T-helper 2 cell treated with Interferon-gamma antibody and Interleukin-4, amounts not matched to agents 100 ng/mL and 5 ng/mL, for 36 hours (primary cell): ENCODE data around the gene TNNT3. TPM values are rescaled to one million over a fixed set of nuclear protein-coding genes. Genes with fewer than 3 reads are reported as not detected.

ENCODE experiments used
- intact Hi-C: fragments of 100-400 bp; cut with micrococcal nuclease; formaldehyde crosslinking; loops from one replicate; pipeline ENCODE4 v1.15.1; 2023
- total RNA-seq: library from RNA; stranded (reverse); gene quantifications from 2 replicates; pipeline ENCODE4 v1.2.3, GENCODE V29; 2022

Gene TNNT3
- total RNA-seq, 1 donor from 2014 or later, result 7.3 TPM

DNA sequence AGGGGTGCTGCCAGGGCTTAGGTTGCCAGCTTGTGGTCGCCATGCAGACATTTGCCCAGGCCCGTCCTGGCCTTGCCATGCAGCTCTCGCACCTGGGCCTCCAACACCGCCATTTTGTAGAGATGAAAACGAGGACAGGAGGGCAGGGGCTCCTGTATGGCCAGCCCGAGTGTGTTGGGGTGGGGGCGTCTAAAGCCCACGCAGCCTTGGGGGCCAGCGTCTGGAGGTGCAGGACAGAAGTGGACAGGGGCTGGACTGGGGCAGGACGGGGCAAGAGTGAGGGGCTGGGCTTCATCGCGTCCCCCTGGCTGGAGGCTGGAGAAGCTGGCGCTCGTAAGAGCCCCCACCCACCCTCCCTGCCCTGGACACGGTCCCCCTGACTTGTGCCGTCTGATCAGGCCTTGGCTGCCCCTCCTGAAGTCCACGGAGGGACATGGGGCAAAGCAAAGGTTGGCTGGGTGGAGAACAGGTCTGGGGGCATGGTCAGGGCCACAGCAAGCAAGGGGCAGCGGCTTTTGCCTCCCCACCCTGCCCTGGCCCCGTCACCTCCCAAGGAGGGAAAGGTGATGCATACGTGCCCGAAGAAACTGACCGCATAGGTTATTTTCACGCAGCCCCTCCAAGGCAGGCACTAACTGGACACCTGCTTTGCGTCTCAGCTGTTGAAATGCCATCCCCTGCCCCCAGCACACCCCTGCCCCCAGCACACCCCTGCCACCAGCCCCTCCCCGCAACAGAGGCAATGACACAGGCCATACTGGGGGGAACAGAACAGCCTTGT lies 815 bp downstream of the TNNT3 start:
- intact Hi-C loops, result no loop called here

DNA sequence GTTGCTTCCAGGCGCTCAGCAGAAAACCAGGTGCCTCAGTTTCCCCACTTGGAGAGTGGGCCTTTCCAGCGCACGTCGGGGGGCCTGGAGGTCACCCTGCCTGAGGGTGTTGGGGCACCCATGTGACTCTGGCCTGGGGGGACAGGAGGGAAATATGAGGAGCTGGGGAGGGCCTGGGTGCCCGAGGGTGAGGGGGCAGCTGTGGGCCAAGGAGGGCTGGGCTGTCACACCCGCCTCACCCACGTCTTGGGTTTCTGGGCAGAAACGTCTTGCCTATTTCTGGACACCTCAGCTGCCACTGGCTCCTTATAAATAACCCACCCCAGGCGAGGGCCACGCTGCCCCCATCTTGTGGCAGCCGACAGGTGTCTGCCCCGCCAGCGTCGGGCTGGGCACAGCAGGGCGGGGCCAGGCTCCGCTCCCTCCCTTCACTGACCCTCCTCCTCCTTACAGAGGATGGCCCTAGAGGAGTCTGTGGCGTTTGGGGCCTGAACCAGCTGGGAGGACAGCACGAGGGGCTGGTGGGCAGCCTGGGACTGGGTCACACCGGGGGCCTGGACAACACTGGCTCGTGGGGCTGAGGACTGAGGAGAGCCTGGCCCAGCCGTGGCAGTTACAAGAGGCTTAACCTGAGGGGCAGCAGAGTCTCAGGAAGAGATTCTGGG lies 1.5 kb downstream of the TNNT3 start:
- intact Hi-C loops, result no loop called here

DNA sequence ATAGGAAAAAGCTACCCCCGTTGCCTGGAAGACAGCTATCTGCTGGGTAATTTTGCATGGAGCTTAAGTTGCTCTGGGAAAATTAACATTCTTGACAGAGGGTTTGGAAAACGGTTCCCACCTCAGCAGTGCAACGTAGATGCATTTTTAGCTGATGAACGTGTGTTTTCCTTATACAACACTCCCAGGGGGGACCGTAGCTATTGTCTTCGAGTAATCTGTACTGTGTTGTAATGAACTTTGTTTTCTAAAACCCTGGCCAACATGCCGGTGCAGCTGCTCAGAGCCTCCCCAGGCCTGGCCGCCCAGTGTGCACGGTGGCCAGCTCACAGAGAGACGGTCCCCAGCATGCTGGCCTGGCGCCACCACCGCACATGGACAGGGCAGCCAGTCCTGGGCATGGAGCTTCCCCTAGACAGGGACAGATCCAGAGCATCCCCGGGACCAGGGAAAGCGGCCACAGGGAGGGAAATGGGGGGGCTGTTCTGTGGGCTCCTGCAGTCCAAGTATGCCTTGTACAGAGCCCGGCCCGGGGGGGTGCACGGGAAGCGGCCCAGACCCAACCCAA lies 2.2 kb downstream of the TNNT3 start:
- intact Hi-C loops, result no loop called here

DNA sequence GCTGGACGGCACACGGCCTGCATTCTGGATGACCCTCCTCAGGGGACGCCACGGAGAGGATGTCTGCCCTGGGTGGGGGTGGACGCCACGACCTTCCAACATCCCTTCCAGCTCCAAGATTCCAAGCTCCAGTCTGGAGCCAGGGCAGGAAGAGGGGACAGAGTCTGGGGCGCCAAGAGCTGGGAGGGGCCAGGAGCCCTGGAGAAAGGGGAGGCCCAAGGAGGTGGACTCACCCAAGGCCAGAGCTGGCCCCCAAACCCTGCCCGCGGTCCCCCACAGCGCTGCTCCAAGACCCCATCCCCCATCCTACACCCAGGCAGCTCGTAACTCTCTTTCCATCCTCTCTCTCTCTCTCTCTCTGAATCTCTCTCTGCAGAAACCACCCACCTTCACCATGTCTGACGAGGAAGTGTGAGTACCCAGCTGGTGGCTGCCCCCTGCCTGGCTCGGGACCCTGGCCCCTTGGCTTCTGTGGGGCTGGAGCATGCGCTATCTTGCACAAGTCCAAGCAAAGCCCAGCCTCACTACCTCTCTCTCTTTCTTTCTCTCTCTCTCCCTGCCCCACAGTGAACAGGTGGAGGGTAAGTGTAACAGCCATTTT lies 3.1 kb downstream of the TNNT3 start:
- intact Hi-C loops, result no loop called here

DNA sequence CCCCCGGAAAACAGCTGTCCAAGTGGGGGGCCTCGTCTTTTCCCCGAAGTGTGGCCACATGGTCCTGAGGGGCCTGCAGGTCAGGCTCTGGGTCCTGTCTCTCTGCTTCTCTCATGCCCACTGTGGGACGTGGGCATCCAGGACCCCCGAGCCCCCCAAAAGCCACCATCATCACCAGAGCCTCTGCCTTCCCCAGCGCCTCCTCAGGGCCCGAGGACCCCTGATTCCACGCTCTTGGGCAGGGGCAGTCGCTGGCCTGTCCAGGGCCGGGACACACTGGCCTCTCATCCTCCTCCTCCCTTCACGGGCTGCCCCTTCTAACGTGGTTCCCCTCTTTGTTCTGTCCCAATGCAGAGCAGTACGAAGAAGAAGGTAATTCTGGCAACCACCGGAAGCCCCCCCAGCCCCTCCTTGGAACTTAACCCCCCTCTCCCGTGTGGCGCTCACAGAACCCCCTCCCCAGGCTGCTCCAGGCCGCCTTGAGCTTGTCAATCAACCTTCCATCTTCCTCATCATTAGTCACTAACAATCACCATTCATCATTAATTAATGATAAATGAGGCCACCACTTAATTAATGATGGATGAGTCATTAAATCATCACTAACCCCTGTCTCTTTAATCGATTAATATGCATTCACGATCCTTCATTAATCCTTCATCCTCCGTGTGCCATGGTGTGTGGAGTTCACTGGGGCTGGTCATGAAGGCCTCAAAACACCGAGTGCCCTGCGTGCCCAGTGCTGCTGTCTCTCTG lies 3.9 kb downstream of the TNNT3 start:
- intact Hi-C loops, result no loop called here

DNA sequence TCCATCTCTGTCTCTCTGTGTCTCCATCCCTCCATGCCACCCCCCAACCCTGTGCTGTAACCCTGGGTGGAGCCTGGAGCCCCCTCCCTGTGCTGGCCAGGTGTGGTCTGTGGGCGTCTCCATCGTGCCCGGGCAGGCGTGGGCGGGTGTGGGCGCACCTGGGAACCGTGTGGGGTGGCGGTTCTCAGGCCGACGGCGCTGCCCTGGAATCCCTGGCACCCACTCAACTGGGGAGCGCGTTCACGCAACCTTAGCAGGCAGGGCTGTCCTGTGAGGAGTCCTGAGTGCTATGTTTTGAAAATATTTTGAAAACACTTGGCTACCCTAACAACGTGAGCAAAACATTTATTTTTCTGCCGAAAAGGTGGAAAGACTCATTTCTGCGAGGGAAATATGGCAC lies 4.7 kb downstream of the TNNT3 start:
- intact Hi-C loops, result no loop called here

DNA sequence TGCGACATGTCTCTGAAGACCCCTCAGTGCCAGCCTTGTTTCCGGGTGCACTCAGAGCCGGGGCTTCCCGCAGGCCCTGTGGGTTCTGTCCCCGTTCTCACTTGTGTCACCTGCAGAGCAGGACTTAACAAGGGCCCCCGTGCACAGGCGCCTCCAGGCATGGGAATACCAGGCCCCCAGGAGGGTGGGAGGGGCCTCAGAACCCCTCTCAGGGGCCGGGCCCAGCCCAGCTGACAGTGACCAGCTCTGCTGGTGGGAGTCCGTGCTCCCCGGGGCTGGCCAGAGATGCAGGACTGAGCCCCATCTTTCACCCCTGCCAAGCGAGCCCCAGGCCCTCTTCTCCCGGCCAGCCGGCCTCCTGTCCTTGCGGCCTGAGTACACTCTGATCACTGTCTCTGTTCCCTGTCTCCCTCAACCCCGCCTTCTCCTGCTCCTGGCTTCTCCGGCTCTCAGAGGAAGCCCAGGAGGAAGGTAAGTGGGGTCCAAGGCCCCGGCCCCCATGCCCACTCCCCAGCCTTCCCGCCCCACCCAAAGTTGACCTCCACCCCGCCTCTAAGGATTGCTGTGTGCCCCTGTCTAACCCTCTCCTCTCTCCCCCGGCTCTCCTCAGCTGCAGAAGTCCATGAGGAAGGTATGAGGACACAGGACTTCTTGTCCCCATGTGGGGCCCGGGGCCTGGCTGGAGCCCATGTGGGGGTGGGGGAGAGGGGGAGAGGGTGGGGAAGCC lies 5.3 kb downstream of the TNNT3 start:
- intact Hi-C loops, result no loop called here

DNA sequence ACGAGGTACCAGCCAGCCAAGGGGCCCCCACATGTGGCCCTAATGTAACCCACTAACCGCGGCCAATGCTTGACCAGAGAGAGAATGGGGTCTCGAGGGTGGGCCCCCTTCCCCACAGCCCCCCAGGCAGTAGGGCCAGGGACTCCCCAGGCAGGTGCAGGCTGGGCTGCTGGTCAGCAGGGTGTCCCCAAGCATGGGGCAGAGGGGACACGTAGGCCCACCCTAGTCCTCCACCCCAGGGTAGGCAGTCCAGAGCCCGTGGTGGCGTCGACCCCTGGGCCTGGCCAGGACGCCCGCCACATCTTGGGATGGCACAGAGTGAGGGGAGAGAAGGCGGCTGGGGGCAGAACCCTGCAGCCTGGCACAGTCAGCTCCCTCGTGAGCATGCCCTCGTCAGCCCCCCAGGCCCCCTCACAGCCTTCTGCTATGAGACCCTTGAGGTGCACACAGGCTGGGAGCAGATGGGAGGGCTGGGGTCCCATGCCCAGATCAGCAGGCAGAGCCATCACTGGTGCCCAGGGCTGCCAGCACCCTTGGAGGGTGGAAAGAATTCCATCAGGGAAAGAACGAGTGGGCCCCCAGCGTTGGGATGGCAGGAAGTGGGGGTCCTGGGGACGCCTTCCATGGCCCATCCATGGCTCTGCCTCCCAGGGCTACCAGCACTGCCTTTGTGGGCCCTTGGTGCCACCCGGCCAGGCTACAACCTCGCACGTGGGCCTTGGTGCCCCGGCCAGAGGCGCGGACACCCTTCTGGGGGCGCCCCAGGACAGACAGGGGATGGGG lies 6.1 kb downstream of the TNNT3 start:
- intact Hi-C loops, result no loop called here

DNA sequence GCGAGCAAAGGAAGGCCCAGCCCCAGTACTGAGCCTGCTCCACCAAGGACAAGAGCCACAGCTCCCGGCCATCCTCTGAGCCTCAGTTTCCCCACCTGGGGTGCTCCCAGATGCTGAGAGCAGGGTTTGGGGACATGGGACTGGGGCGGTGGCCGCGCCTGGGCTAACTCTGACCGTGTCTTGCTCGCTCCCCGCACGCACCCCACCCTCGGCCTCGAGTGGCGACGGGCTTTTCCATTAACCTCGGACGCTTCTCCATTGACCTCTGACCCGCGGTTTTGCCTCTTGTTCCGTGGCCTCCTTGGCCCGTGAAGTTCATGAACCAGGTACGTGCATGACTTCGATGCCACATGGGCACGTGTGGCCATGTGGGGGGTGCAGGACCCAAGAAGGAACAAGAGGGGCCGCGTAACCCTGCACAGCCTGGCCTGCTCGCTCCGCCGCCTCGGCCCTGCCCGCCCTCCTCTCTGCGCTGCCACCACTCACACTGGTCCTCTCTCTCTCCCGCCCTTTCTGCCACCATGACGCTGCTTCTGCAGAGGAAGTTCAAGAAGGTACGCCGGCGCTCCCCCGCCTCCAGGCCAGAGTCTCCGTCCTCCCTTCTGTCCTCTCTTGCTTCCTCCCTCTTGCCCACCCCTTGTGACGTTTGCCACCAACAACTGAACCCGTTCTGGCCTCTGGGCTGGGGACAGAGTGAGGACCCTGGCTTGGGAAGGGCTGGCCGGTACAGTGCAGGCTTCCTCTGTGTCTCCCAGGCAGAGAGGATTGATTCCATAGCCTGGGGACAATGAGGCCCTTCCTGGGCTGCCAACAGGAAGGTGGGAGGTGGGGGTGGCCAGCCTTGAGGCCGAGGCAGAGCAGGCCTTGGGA lies 6.9 kb downstream of the TNNT3 start:
- intact Hi-C loops, result no loop called here

DNA sequence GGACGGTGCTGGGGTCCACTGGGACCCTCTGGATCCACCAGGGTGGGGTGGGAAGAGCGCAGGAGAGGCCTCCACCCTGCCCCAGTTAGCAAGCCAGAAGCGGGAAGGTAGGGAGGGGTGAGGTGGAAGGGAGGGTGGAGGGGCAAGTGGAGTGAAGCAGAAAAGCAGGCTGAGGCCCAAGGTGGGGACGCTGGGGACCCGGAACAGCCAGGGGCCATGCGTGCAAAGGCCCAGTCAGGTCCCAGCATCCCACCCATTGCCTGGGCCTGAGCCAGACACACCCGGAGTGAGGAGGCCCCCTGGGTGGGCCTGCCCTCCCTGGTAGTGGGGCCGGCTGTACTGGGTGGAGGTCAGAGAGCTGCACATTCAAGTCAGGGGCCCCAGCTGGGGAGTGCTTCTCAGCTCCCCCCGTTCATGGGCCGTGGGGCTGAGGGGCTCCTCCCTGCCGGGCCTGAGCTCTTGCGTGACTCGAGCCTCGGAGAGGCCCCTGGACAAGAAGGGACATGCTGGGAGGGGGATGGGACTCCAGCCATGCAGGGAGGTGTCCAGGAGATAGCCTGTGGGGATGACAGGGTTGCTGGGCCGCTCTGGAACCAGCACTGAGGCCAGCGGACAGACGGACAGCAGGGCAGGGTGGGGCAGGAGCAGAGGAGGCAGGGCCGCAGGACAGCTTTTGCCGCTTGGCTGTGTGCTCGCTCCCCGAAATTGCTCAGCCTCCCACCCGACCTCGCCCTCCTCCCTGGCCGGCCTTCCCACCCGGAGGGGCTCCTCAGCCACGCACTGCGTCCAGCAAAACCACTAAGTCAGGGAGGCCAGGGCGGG lies 7.7 kb downstream of the TNNT3 start:
- intact Hi-C loops, result no loop called here

DNA sequence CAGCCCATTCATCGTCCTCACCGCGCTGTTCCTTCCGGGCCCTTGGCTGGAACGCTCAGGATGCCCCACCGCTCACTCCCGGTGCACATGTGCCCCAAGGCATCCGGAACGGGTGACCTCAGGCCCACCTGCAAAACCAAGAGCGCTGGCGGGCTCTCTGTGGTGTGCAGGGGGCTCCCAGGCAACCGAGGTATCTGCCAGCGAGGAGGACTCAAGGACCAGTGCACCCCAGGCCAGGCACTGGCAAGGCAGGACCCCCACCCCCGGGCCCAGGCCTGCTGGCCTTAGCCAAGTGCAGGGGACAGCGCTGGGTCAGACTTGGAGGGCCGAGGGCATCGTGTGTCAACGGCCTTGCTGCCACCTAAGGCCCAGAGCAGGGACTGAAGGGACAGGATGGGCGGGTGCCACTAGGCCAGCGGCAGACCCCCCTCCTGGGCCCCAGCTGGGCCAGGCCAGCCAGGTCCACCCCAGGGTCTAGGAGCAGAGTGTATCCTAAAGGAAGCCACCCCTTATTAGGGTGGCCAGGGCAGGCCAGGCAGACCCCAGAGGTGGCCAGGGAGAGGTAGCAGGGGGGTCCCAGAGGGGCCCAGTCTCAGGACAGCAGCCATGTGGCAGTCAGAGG lies 8.5 kb downstream of the TNNT3 start:
- intact Hi-C loops, result no loop called here

DNA sequence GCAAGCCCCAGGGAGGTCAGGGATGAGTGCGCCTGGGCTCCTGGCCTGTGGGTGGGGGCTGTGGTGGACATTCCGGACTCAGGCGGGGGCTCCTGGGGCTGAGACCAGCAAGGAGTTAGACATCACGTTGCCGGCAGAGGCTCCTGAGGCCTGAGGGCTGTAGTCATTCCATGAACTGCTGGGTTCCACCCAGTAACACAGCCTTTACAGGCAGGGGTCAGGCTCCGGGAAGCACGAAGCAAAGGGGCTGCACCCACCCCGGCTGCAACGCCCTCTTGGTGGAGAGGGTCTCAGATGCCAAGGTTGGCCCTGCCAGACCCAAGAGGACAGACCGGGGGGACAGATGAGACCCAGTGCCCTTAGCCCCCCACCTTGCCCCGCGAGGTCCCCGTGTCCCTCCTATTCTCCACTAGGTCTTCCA lies 9.0 kb downstream of the TNNT3 start:
- intact Hi-C loops, result no loop called here

DNA sequence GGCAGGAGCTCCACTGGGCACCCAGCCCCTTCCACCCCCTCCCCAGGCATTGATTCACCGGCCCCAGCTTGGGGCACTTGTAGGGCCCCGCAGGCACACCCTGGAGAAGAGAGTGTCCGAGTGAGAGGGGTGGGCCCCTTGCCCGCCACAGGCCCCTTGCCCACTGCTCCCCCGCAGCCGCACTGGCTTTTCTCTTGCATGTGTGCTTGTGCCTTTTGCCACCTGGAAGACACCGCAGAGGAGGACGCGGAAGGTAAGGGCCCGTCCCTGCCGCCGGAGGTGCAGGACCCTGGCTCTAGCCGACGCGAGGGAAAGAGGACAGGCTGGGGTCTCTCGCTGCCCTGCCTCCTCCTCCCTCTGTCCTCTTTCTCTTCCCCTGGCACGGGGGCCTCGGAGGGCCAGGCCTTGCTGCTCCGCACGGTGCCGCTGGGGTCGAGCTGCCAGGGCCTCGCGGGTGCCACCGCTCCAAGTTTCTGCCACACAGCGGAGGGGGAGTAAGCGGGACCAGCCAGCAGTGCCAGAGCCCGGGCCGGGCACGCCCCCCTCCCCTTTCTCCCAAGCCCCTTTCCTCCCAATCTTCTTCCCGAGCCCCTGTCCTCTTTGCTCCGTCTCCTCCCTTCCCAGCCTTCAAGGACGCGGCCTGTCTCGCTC lies 9.5 kb downstream of the TNNT3 start:
- intact Hi-C loops, result no loop called here

DNA sequence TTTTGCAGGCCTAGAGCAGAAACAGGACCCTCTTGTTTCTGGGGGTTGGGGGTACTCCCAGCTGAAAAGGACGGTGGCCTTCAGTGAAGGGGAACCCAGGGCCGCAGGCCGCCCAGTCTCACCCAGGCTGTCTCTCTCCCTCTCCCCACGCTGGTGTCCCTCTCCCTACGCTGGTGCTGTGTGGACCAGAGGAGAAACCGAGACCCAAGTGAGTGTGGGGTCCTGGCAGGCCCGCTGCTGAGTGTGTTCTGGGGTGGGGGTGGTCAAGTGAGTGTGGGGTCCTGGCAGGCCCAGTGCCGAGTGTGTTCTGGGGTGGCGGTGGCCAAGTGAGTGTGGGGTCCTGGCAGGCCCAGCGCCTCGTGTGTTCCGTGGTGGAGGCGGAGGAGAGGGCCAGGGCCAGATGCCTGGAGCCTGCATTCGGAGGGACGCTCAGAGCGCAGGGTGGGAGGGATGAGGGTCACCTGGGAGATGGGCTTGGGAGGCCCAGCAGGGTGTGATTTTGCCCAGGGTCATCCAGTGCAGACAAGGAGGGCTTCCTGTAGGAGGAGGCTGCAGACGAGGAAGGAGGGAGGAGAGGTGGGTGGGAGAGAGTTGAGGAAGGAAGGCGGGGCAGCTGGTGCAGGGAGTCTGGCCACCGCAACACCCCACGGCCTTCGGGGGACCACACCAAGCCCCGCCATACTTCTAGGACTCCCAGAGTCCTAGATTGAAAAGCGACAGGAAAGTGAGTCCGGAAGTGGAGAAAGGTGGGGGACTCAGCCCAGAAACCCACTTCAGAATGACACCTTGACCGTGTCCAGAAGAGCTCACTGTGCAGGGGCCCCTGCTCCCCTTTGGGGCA lies 10.3 kb downstream of the TNNT3 start:
- intact Hi-C loops, result no loop called here

DNA sequence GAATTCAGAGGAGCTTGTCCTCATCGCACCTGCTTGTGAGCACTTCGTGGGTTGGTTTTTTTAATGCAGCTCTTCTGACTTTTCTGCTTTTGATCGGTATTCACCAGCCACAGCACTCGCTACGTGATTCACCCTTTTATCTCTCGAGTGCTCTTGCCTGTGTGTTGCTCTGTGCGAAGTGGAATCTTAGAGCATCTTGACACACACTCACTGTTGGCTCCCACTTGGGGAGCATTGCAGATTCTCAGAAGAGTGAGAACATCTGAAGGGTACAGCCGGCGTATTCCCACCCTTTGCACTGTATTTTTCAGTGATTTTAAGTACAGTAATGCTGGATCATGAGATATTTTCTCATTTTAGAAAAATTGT lies 10.9 kb downstream of the TNNT3 start:
- intact Hi-C loops, result no loop called here

DNA sequence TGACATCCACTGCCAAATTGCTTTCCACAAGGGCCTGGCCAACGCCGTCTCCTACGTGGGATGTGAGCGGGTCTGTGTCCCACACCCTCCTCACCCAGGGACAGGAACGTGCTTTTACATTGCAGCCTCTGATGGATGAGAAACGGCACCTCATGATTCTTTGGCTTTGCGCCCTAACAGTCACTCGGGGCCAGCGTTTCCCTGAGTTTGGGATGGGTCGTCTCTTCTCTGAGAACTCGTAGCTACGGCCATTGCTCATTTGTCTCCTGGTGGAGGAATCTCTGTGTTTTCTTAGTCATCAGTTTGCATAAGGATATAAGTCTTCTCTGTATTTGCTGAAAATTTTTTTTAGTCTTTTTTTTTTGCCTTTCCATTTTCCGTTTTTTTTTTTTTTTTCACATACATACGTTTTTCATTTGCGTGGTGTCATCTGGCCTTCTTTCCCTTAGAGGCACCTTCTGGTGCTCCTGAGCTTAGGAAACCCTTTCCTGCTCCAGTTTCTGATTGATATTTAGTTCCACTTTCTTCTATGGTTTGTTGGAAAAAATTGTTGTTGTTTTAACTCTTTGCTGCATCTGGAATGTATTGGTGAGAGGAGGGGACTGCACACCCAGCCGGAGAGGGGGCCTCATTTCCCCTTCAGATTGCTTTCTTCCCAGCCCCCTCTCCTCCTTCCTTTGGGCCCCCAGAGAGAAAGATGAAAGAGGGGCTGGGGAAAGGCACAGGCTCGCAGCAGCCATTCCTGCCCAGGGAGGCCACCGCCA lies 12.0 kb downstream of the TNNT3 start:
- intact Hi-C loops, result no loop called here
